H9 (cell line): ENCODE data around the gene PHACTR1. TPM values are rescaled to one million over a fixed set of nuclear protein-coding genes. Genes with fewer than 3 reads are reported as not detected.

Experiments
- DNase-seq: peaks from one replicate; pipeline ENCODE4 v3.0.0-alpha.2; 2017
- H2AFZ ChIP-seq: one replicate; pipeline ENCODE4 v1.6.1; 2013; ENCODE audit warnings: mild to moderate bottlenecking, low read length, control low read depth, moderate library complexity
- H2AK5ac ChIP-seq: 2 replicates; pipeline ENCODE4 v1.6.1; 2013; ENCODE audit warnings: low read length, control low read depth, mixed read lengths; ENCODE audit not compliant: insufficient read length
- H2BK120ac ChIP-seq: one replicate; pipeline ENCODE4 v1.6.1; 2013; ENCODE audit warnings: low read depth, mild to moderate bottlenecking, low read length, control low read depth, inconsistent platforms; ENCODE audit not compliant: poor library complexity, severe bottlenecking
- H2BK12ac ChIP-seq: 2 replicates; pipeline ENCODE4 v1.6.1; 2013; ENCODE audit warnings: low read length, control low read depth, mixed read lengths, low read depth; ENCODE audit not compliant: insufficient read length
- H2BK15ac ChIP-seq: 2 replicates; pipeline ENCODE4 v1.6.1; 2013; ENCODE audit warnings: low read depth, low read length, control low read depth
- H2BK20ac ChIP-seq: one replicate; pipeline ENCODE4 v1.6.1; 2013; ENCODE audit warnings: low read depth, mild to moderate bottlenecking, low read length, control low read depth, inconsistent platforms; ENCODE audit not compliant: poor library complexity, severe bottlenecking
- H2BK5ac ChIP-seq: 2 replicates; pipeline ENCODE4 v1.6.1; 2013; ENCODE audit warnings: low read length, control low read depth, mixed read lengths; ENCODE audit not compliant: insufficient read length
- H3K14ac ChIP-seq: 2 replicates; pipeline ENCODE4 v1.6.1; 2013; ENCODE audit warnings: low read length, control low read depth; ENCODE audit not compliant: insufficient read depth
- H3K18ac ChIP-seq: 2 replicates; pipeline ENCODE4 v1.6.1; 2013; ENCODE audit warnings: low read depth, mild to moderate bottlenecking, mixed read lengths, low read length, control low read depth; ENCODE audit not compliant: insufficient read length
- H3K23ac ChIP-seq: 2 replicates; pipeline ENCODE4 v1.6.1; 2013; ENCODE audit warnings: low read length, control low read depth, mixed read lengths, low read depth; ENCODE audit not compliant: insufficient read length
- H3K23me2 ChIP-seq: 2 replicates; pipeline ENCODE4 v1.6.1; 2013; ENCODE audit warnings: low read depth, mild to moderate bottlenecking, mixed read lengths, low read length, control low read depth; ENCODE audit not compliant: insufficient read length, poor library complexity, severe bottlenecking
- H3K27ac ChIP-seq: 2 replicates; pipeline ENCODE4 v1.5.1; 2013; ENCODE audit warnings: low read length, control low read depth, mixed read lengths, low read depth; ENCODE audit not compliant: insufficient read length
- H3K27me3 ChIP-seq: 2 replicates; pipeline ENCODE4 v1.6.1; 2013; ENCODE audit warnings: low read length, control low read depth, inconsistent platforms; ENCODE audit not compliant: insufficient read depth
- H3K4ac ChIP-seq: 2 replicates; pipeline ENCODE4 v1.6.1; 2013; ENCODE audit warnings: low read depth, mild to moderate bottlenecking, control low read depth, inconsistent platforms, low read length, moderate library complexity
- H3K4me1 ChIP-seq: 2 replicates; pipeline ENCODE4 v1.6.1; 2013; ENCODE audit warnings: low read length, control low read depth, inconsistent platforms; ENCODE audit not compliant: insufficient read depth
- H3K4me2 ChIP-seq: 2 replicates; pipeline ENCODE4 v1.6.1; 2013; ENCODE audit warnings: low read length, control low read depth, mixed read lengths; ENCODE audit not compliant: insufficient read length, insufficient read depth
- H3K56ac ChIP-seq: 2 replicates; pipeline ENCODE4 v1.6.1; 2013; ENCODE audit warnings: low read depth, mild to moderate bottlenecking, mixed read lengths, low read length, control low read depth; ENCODE audit not compliant: insufficient read length
- H3K79me1 ChIP-seq: 2 replicates; pipeline ENCODE4 v1.6.1; 2013; ENCODE audit warnings: low read depth, mild to moderate bottlenecking, moderate library complexity, low read length, control low read depth, inconsistent platforms; ENCODE audit not compliant: insufficient read depth, poor library complexity, severe bottlenecking
- H3K79me2 ChIP-seq: 2 replicates; pipeline ENCODE4 v1.6.1; 2013; ENCODE audit warnings: low read length, control low read depth, inconsistent platforms; ENCODE audit not compliant: insufficient read depth
- H3K9ac ChIP-seq: 2 replicates; pipeline ENCODE4 v1.6.1; 2013; ENCODE audit warnings: low read length, control low read depth, mixed read lengths; ENCODE audit not compliant: insufficient read length; ENCODE audit errors: extremely low read depth
- H3K9me3 ChIP-seq: one replicate; pipeline ENCODE4 v1.6.1; 2013; ENCODE audit warnings: low read depth, low read length, inconsistent platforms; ENCODE audit not compliant: control insufficient read depth
- H3T11ph ChIP-seq: one replicate; pipeline ENCODE4 v1.6.1; 2013; ENCODE audit warnings: mild to moderate bottlenecking, low read length, control low read depth, inconsistent platforms
- H4K20me1 ChIP-seq: one replicate; pipeline ENCODE4 v1.6.1; 2013; ENCODE audit not compliant: control insufficient read depth, insufficient read length, insufficient read depth
- H4K5ac ChIP-seq: 2 replicates; pipeline ENCODE4 v1.6.1; 2013; ENCODE audit warnings: low read depth, mild to moderate bottlenecking, mixed read lengths, low read length, control low read depth; ENCODE audit not compliant: insufficient read length
- H4K8ac ChIP-seq: replicated peaks from 2 replicates; pipeline ENCODE4 v1.6.1; 2013; ENCODE audit warnings: low read length, control low read depth, mixed read lengths, low read depth; ENCODE audit not compliant: insufficient read length
- H4K91ac ChIP-seq: 2 replicates; pipeline ENCODE4 v1.6.1; 2013; ENCODE audit warnings: low read depth, mild to moderate bottlenecking, moderate library complexity, mixed read lengths, low read length, control low read depth; ENCODE audit not compliant: insufficient read length
- H3K27ac Mint-ChIP-seq, 3 experiments: 2 replicates in 2 of 3; 3 replicates in 1 of 3; pipeline ENCODE4 v1.8.0; 2020 to 2021; ENCODE audit warnings: mixed read lengths in 3 of 3, mild to moderate bottlenecking in 1 of 3, moderate library complexity in 1 of 3
- H3K27me3 Mint-ChIP-seq: 2 replicates; pipeline ENCODE4 v1.8.0; 2021; ENCODE audit warnings: low read depth, mild to moderate bottlenecking, moderate library complexity, mixed read lengths
- H3K36me3 Mint-ChIP-seq, 3 experiments: 2 replicates in 2 of 3; 3 replicates in 1 of 3; pipeline ENCODE4 v1.8.0; 2020 to 2021; ENCODE audit warnings: low read depth in 3 of 3, mixed read lengths in 3 of 3; ENCODE audit not compliant: insufficient read depth in 1 of 3
- H3K4me1 Mint-ChIP-seq, 2 experiments: 2 replicates each; pipeline ENCODE4 v1.8.0; 2020; ENCODE audit warnings: mixed read lengths in 2 of 2
- H3K4me3 Mint-ChIP-seq, 2 experiments: 2 replicates in 1 of 2; 3 replicates in 1 of 2; pipeline ENCODE4 v1.8.0; 2020 to 2021; ENCODE audit warnings: mild to moderate bottlenecking in 2 of 2, mixed read lengths in 2 of 2, moderate library complexity in 1 of 2
- H3K9me3 Mint-ChIP-seq, 2 experiments: 2 replicates in 1 of 2; 3 replicates in 1 of 2; pipeline ENCODE4 v1.8.0; 2020; ENCODE audit warnings: mild to moderate bottlenecking in 2 of 2, mixed read lengths in 2 of 2, moderate library complexity in 1 of 2
- WGBS: extraction: QIAGEN DNeasy Blood & Tissue Kit; methylation state at CpG from one replicate; pipeline ENCODE4 v1.1.7; 2013; ENCODE audit warnings: missing lambda C conversion rate, low lambda C conversion rate, mixed read lengths; ENCODE audit not compliant: insufficient read length; ENCODE audit errors: extremely low coverage; 5-methylcytosine and 5-hydroxymethylcytosine counted together
- total RNA-seq: library from RNA; stranded (reverse); gene quantifications from 2 replicates; pipeline ENCODE4 v1.2.1, GENCODE V29; 2021
- TF ChIP-seq, protein P1 (sequence below): fragments of 200-600 bp; sonication (generic); conservative IDR thresholded peaks from 3 replicates; pipeline ENCODE4 v1.8.0; 2021; ENCODE audit warnings: antibody characterized with exemption, mild to moderate bottlenecking

Gene PHACTR1
- total RNA-seq, 1 experiment from 2014 or later = 15.9 TPM

DNA sequence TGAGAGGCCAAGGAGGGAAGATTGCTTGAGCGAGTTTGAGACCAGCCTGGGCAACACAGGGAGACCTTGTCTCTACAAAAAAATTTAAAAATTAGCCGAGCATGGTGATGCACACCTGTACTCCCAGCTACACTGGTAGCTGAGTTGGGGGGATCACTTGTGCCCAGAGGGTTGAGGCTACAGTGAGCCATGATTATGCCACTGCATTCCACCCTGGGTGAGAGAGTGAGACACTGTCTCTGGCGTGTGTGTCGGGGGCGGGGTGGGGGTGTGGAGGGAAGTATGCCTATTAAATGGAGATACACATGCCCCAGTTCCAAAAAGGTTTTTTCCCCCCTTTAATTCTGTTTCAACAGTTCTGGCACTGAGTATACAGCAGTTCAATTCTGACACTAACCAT, 388.6 kb downstream of the PHACTR1 start:
- no peak overlapping the region for H3K4me2 ChIP-seq
- no peak overlapping the region for H4K8ac ChIP-seq
- H3K9ac ChIP-seq = no peak overlapping the region
- no peak overlapping the region for H3K27ac Mint-ChIP-seq
- TF ChIP-seq, protein P1, sequence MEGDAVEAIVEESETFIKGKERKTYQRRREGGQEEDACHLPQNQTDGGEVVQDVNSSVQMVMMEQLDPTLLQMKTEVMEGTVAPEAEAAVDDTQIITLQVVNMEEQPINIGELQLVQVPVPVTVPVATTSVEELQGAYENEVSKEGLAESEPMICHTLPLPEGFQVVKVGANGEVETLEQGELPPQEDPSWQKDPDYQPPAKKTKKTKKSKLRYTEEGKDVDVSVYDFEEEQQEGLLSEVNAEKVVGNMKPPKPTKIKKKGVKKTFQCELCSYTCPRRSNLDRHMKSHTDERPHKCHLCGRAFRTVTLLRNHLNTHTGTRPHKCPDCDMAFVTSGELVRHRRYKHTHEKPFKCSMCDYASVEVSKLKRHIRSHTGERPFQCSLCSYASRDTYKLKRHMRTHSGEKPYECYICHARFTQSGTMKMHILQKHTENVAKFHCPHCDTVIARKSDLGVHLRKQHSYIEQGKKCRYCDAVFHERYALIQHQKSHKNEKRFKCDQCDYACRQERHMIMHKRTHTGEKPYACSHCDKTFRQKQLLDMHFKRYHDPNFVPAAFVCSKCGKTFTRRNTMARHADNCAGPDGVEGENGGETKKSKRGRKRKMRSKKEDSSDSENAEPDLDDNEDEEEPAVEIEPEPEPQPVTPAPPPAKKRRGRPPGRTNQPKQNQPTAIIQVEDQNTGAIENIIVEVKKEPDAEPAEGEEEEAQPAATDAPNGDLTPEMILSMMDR = no peak
- H2BK15ac ChIP-seq = no peak overlapping the region
- no CpG with 5 or more reads among the region's 5 CpGs for WGBS
- peaks cover 3 to 5% of the 10 kb centered on the region in 2 experiments; a peak in 4 of 5 replicates for H3K9me3 Mint-ChIP-seq
- no peak overlapping the region for H3K56ac ChIP-seq
- H2BK12ac ChIP-seq = no peak overlapping the region
- no peaks in the 10 kb centered on the region for H3K9me3 ChIP-seq
- no peaks in the 10 kb centered on the region for H3K23me2 ChIP-seq
- H3K27me3 ChIP-seq = no peaks in the 10 kb centered on the region
- peaks cover 0 to 7% (median 2%) of the 10 kb centered on the region in 3 experiments; a peak in 4 of 7 replicates for H3K36me3 Mint-ChIP-seq
- no peak for DNase-seq
- H3K14ac ChIP-seq = no peak overlapping the region
- H3K4ac ChIP-seq = no peak overlapping the region
- no peaks in the 10 kb centered on the region; the same call in 1 of the 2 replicates for H3K4me1 ChIP-seq
- H2AFZ ChIP-seq = no peak overlapping the region
- H2BK120ac ChIP-seq = no peak overlapping the region
- no peaks in the 10 kb centered on the region for H3K27me3 Mint-ChIP-seq
- peaks cover 16 to 19% of the 10 kb centered on the region in 2 experiments for H3K4me1 Mint-ChIP-seq
- no peak overlapping the region for H2BK5ac ChIP-seq
- H2BK20ac ChIP-seq = no peak overlapping the region
- no peak overlapping the region for H2AK5ac ChIP-seq
- H4K20me1 ChIP-seq = no peaks in the 10 kb centered on the region
- H3K18ac ChIP-seq = no peak overlapping the region
- H3T11ph ChIP-seq = no peak overlapping the region
- no peaks in the 10 kb centered on the region for H3K79me1 ChIP-seq
- no peak overlapping the region for H3K23ac ChIP-seq
- H3K4me3 Mint-ChIP-seq = no peak overlapping the region
- no peaks in the 10 kb centered on the region for H3K79me2 ChIP-seq
- no peak overlapping the region for H3K27ac ChIP-seq
- no peak overlapping the region for H4K5ac ChIP-seq
- no peak overlapping the region for H4K91ac ChIP-seq
